Trophoblast cell (in vitro differentiated cells and primary cell): ENCODE measurements around the gene MBTPS2.

ENCODE experiments used
- DNase-seq, 2 donors: peaks; one replicate each; pipeline ENCODE4 v3.0.0-alpha.2; 2016
- H2AFZ ChIP-seq: 2 replicates; pipeline ENCODE4 v1.6.1; 2013; ENCODE audit warnings: low read length, moderate library complexity, mild to moderate bottlenecking; ENCODE audit not compliant: insufficient read depth, poor library complexity
- H2AK5ac ChIP-seq: 2 replicates; pipeline ENCODE4 v1.6.1; 2013; ENCODE audit warnings: mild to moderate bottlenecking, low read length
- H2BK120ac ChIP-seq: 2 replicates; pipeline ENCODE4 v1.6.1; 2013; ENCODE audit warnings: low read length, mild to moderate bottlenecking, moderate library complexity; ENCODE audit not compliant: insufficient read depth, poor library complexity
- H2BK12ac ChIP-seq: 2 replicates; pipeline ENCODE4 v1.6.1; 2013; ENCODE audit warnings: mild to moderate bottlenecking, low read length, moderate library complexity
- H2BK5ac ChIP-seq: 2 replicates; pipeline ENCODE4 v1.6.1; 2013; ENCODE audit warnings: low read length, low read depth, moderate library complexity, mild to moderate bottlenecking; ENCODE audit not compliant: poor library complexity
- H3K14ac ChIP-seq: 2 replicates; pipeline ENCODE4 v1.6.1; 2013; ENCODE audit warnings: mild to moderate bottlenecking, low read length
- H3K18ac ChIP-seq: 2 replicates; pipeline ENCODE4 v1.6.1; 2013; ENCODE audit warnings: mild to moderate bottlenecking, low read length
- H3K23ac ChIP-seq: 2 replicates; pipeline ENCODE4 v1.6.1; 2013; ENCODE audit warnings: low read length
- H3K27ac ChIP-seq: 2 replicates; pipeline ENCODE4 v1.5.1; 2013; ENCODE audit warnings: low read depth, mild to moderate bottlenecking, inconsistent platforms, low read length, moderate library complexity
- H3K27me3 ChIP-seq: 2 replicates; pipeline ENCODE4 v1.6.1; 2013; ENCODE audit warnings: inconsistent platforms, mild to moderate bottlenecking, low read length, moderate library complexity; ENCODE audit not compliant: insufficient read depth
- H3K36me3 ChIP-seq, 2 experiments: 1 replicate in 1 of 2; 2 replicates in 1 of 2; pipeline ENCODE4 v1.6.1; 2013; ENCODE audit warnings: low read length in 2 of 2, mild to moderate bottlenecking in 2 of 2, moderate library complexity in 1 of 2; ENCODE audit not compliant: insufficient read depth in 2 of 2, control insufficient read depth in 1 of 2
- H3K4ac ChIP-seq: 2 replicates; pipeline ENCODE4 v1.6.1; 2013; ENCODE audit warnings: low read depth, mild to moderate bottlenecking, low read length, moderate library complexity
- H3K4me1 ChIP-seq, 2 experiments: 1 replicate in 1 of 2; 2 replicates in 1 of 2; pipeline ENCODE4 v1.6.1; 2013; ENCODE audit warnings: low read length in 2 of 2, mild to moderate bottlenecking in 2 of 2, moderate library complexity in 1 of 2; ENCODE audit not compliant: insufficient read depth in 2 of 2, control insufficient read depth in 1 of 2
- H3K4me2 ChIP-seq: 2 replicates; pipeline ENCODE4 v1.6.1; 2013; ENCODE audit warnings: inconsistent platforms, mild to moderate bottlenecking, low read length, moderate library complexity
- H3K4me3 ChIP-seq: 2 replicates; pipeline ENCODE4 v1.5.1; 2013; ENCODE audit warnings: mild to moderate bottlenecking, low read depth, low read length, inconsistent platforms
- H3K79me1 ChIP-seq: one replicate; pipeline ENCODE4 v1.6.1; 2013; ENCODE audit warnings: low read length
- H3K79me2 ChIP-seq: 2 replicates; pipeline ENCODE4 v1.6.1; 2013; ENCODE audit warnings: low read length, mild to moderate bottlenecking; ENCODE audit not compliant: control insufficient read depth, insufficient read depth, poor library complexity
- H3K9ac ChIP-seq: 2 replicates; pipeline ENCODE4 v1.6.1; 2013; ENCODE audit warnings: mild to moderate bottlenecking, low read length
- H3K9me3 ChIP-seq: 2 replicates; pipeline ENCODE4 v1.6.1; 2013; ENCODE audit warnings: low read depth, mild to moderate bottlenecking, control low read depth, inconsistent platforms, low read length; ENCODE audit not compliant: insufficient read depth
- H4K12ac ChIP-seq: 2 replicates; pipeline ENCODE4 v1.6.1; 2013; ENCODE audit warnings: low read depth, mild to moderate bottlenecking, low read length, moderate library complexity
- H4K8ac ChIP-seq: 2 replicates; pipeline ENCODE4 v1.6.1; 2013; ENCODE audit warnings: low read depth, mild to moderate bottlenecking, low read length, moderate library complexity
- H4K91ac ChIP-seq: one replicate; pipeline ENCODE4 v1.6.1; 2013; ENCODE audit warnings: low read depth, mild to moderate bottlenecking, low read length, moderate library complexity
- WGBS: extraction: QIAGEN DNeasy Blood & Tissue Kit; methylation state at CpG from one replicate; pipeline ENCODE4 v1.1.7; 2013; ENCODE audit warnings: missing lambda C conversion rate; ENCODE audit not compliant: insufficient read length, insufficient coverage; ENCODE audit errors: extremely low coverage; 5-methylcytosine and 5-hydroxymethylcytosine counted together

The MBTPS2 gene

GRCh38 chrX:21802054-21802670, 37.3 kb upstream of the MBTPS2 start:
- Histone ChIP-seq H3K36me3 (no peaks in the 10 kb centered on the region), H3K79me1 (no peaks in the 10 kb centered on the region)

GRCh38 chrX:21802839-21803238, 36.6 kb upstream of the MBTPS2 start:
- Histone ChIP-seq H2BK120ac (no peak overlapping the region), H3K4me2 (no peak overlapping the region), H2BK12ac (no peak overlapping the region), H3K18ac (no peak overlapping the region), H3K14ac (no peak overlapping the region), H3K79me2 (no peaks in the 10 kb centered on the region), H3K23ac (no peak overlapping the region), H3K27me3 (no peaks in the 10 kb centered on the region), H2AK5ac (no peak overlapping the region), H4K8ac (no peak overlapping the region), H3K4ac (no peak overlapping the region), H3K27ac (no peak overlapping the region), H4K12ac (no peak overlapping the region), H2BK5ac (no peak overlapping the region), H4K91ac (no peak overlapping the region), H3K4me1 (peaks cover 0 to 3% of the 10 kb centered on the region in 2 experiments), H2AFZ (no peak overlapping the region), H3K4me3 (no peak overlapping the region), H3K36me3 (no peaks in the 10 kb centered on the region), H3K9me3 (no peaks in the 10 kb centered on the region), H3K9ac (no peak overlapping the region), H3K79me1 (no peaks in the 10 kb centered on the region)
- no peak for DNase-seq

More at GRCh38 chrX:21802054-21802670, 37.3 kb upstream of the MBTPS2 start:
- Histone ChIP-seq H3K9ac (no peak overlapping the region), H2AK5ac (no peak overlapping the region), H3K4me3 (no peak overlapping the region), H3K4me2 (no peak overlapping the region), H4K12ac (no peak overlapping the region), H3K23ac (no peak overlapping the region), H3K27ac (no peak overlapping the region), H2BK5ac (no peak overlapping the region), H2BK12ac (no peak overlapping the region), H3K9me3 (no peaks in the 10 kb centered on the region), H3K79me2 (no peaks in the 10 kb centered on the region), H2AFZ (no peak overlapping the region), H2BK120ac (no peak overlapping the region), H3K14ac (no peak overlapping the region), H3K4ac (no peak overlapping the region), H3K27me3 (no peaks in the 10 kb centered on the region), H3K4me1 (peaks cover 0 to 3% of the 10 kb centered on the region in 2 experiments), H3K18ac (no peak overlapping the region), H4K91ac (no peak overlapping the region), H4K8ac (no peak overlapping the region)
- no CpG with 5 or more reads among the region's 7 CpGs for WGBS
- no peak for DNase-seq

- Histone ChIP-seq H3K4me3 (no peak overlapping the region), H3K4me1 (no peaks in the 10 kb centered on the region), H3K79me2 (no peaks in the 10 kb centered on the region), H3K14ac (no peak overlapping the region), H2AK5ac (no peak overlapping the region), H4K8ac (no peak overlapping the region), H3K23ac (no peak overlapping the region), H3K18ac (no peak overlapping the region), H4K91ac (no peak overlapping the region), H2AFZ (no peak overlapping the region), H3K9me3 (no peaks in the 10 kb centered on the region), H4K12ac (no peak overlapping the region), H2BK12ac (no peak overlapping the region), H3K36me3 (no peaks in the 10 kb centered on the region), H3K4ac (no peak overlapping the region), H3K27me3 (no peaks in the 10 kb centered on the region), H2BK120ac (no peak overlapping the region), H3K4me2 (no peak overlapping the region), H3K27ac (no peak overlapping the region), H3K79me1 (no peaks in the 10 kb centered on the region), H3K9ac (no peak overlapping the region), H2BK5ac (no peak overlapping the region)
- peak in 1 of 2 donors; percentile 41 for DNase-seq
These were observed 32.7 kb upstream of the MBTPS2 start for GRCh38 chrX:21806691-21807090.

GRCh38 chrX:21811832-21812231, 27.6 kb upstream of the MBTPS2 start:
- Histone ChIP-seq H3K79me2 (no peaks in the 10 kb centered on the region), H2AFZ (no peak overlapping the region), H2AK5ac (no peak overlapping the region), H3K4me3 (no peak overlapping the region), H3K9me3 (no peaks in the 10 kb centered on the region), H4K8ac (no peak overlapping the region), H3K79me1 (peaks cover 4% of the 10 kb centered on the region), H4K12ac (no peak overlapping the region), H3K4me2 (no peak overlapping the region), H3K14ac (no peak overlapping the region), H2BK5ac (no peak overlapping the region), H3K36me3 (no peaks in the 10 kb centered on the region), H2BK120ac (no peak overlapping the region), H3K4ac (no peak overlapping the region), H3K27ac (no peak overlapping the region), H2BK12ac (no peak overlapping the region), H3K9ac (no peak overlapping the region), H3K4me1 (peaks cover 0 to 3% of the 10 kb centered on the region in 2 experiments), H3K27me3 (no peaks in the 10 kb centered on the region), H3K23ac (no peak overlapping the region), H3K18ac (no peak overlapping the region), H4K91ac (no peak overlapping the region)
- no CpG with 5 or more reads among the region's 1 CpG for WGBS
- no peak for DNase-seq
